OCI-LY1 (cell line): Measurements from ENCODE around the gene HDAC10.

ENCODE experiments used
- H2AFZ ChIP-seq: fragments of 200-600 bp; sonication (generic), shearing (Covaris generic); 2 replicates; pipeline ENCODE4 v1.6.0; 2014; ENCODE audit warnings: antibody characterized with exemption, mild to moderate bottlenecking, low read length
- H3F3A ChIP-seq: fragments of 200-600 bp; sonication (generic), shearing (Covaris generic); 2 replicates; pipeline ENCODE4 v1.6.0; 2014; ENCODE audit warnings: mild to moderate bottlenecking, antibody characterized with exemption, low read length, moderate library complexity; ENCODE audit not compliant: insufficient read depth
- H3K27ac ChIP-seq: fragments of 200-600 bp; sonication (generic); 2 replicates; pipeline ENCODE4 v1.5.1; 2014; ENCODE audit warnings: low read length, mixed run types, mild to moderate bottlenecking, low read depth; ENCODE audit not compliant: poor library complexity, severe bottlenecking
- H3K27me3 ChIP-seq: fragments of 200-600 bp; sonication (generic); 2 replicates; pipeline ENCODE4 v1.6.0; 2014; ENCODE audit warnings: antibody characterized with exemption, mild to moderate bottlenecking, low read length, moderate library complexity; ENCODE audit not compliant: insufficient read depth
- H3K36me3 ChIP-seq: fragments of 200-600 bp; sonication (generic); 2 replicates; pipeline ENCODE4 v1.6.1; 2014; ENCODE audit warnings: mild to moderate bottlenecking, antibody characterized with exemption, low read length, moderate library complexity, mixed read lengths; ENCODE audit not compliant: insufficient read depth
- H3K4me1 ChIP-seq: fragments of 200-600 bp; sonication (generic); 2 replicates; pipeline ENCODE4 v1.5.1; 2014; ENCODE audit warnings: mild to moderate bottlenecking, low read length, moderate library complexity; ENCODE audit not compliant: insufficient read depth, severe bottlenecking
- H3K4me2 ChIP-seq: fragments of 200-600 bp; sonication (generic), shearing (Covaris generic); 2 replicates; pipeline ENCODE4 v1.6.1; 2014; ENCODE audit warnings: low read length
- H3K4me3 ChIP-seq: fragments of 200-600 bp; sonication (generic); 2 replicates; pipeline ENCODE4 v1.5.1; 2014; ENCODE audit warnings: low read length, low read depth, mild to moderate bottlenecking, mixed read lengths; ENCODE audit not compliant: poor library complexity, severe bottlenecking
- H3K79me2 ChIP-seq: fragments of 200-600 bp; shearing (Covaris generic); 2 replicates; pipeline ENCODE4 v1.6.1; 2016; ENCODE audit warnings: mixed run types, low read length, mixed read lengths; ENCODE audit not compliant: insufficient read depth
- H3K9ac ChIP-seq: fragments of 200-600 bp; sonication (generic), shearing (Covaris generic); 2 replicates; pipeline ENCODE4 v1.6.1; 2014; ENCODE audit warnings: mild to moderate bottlenecking, low read length, mixed read lengths
- H3K9me2 ChIP-seq: fragments of 200-600 bp; sonication (generic), shearing (Covaris generic); 2 replicates; pipeline ENCODE4 v1.6.1; 2014; ENCODE audit warnings: low read depth, mild to moderate bottlenecking, low read length, mixed read lengths
- H3K9me3 ChIP-seq: fragments of 200-600 bp; shearing (Covaris generic); 2 replicates; pipeline ENCODE4 v1.6.1; 2014; ENCODE audit warnings: low read length, mixed read lengths
- H4K20me1 ChIP-seq: fragments of 200-600 bp; sonication (generic), shearing (Covaris generic); 2 replicates; pipeline ENCODE4 v1.6.0; 2016; ENCODE audit warnings: mild to moderate bottlenecking, low read length; ENCODE audit not compliant: insufficient read depth
- EZH2 ChIP-seq: fragments of 200-600 bp; sonication (generic), shearing (Covaris generic); IDR thresholded peaks from 2 replicates; pipeline ENCODE4 v1.8.0; 2017; ENCODE audit warnings: borderline replicate concordance, mixed run types, mild to moderate bottlenecking, antibody characterized with exemption, low read length, moderate library complexity, mixed read lengths
- TF ChIP-seq, protein P1 (sequence below): fragments of 200-600 bp; sonication (generic), shearing (Covaris generic); IDR thresholded peaks from 2 replicates; pipeline ENCODE4 v1.5.1; 2017; ENCODE audit warnings: mild to moderate bottlenecking, antibody characterized with exemption, low read length, moderate library complexity, mixed read lengths

HDAC10 gene

DNA sequence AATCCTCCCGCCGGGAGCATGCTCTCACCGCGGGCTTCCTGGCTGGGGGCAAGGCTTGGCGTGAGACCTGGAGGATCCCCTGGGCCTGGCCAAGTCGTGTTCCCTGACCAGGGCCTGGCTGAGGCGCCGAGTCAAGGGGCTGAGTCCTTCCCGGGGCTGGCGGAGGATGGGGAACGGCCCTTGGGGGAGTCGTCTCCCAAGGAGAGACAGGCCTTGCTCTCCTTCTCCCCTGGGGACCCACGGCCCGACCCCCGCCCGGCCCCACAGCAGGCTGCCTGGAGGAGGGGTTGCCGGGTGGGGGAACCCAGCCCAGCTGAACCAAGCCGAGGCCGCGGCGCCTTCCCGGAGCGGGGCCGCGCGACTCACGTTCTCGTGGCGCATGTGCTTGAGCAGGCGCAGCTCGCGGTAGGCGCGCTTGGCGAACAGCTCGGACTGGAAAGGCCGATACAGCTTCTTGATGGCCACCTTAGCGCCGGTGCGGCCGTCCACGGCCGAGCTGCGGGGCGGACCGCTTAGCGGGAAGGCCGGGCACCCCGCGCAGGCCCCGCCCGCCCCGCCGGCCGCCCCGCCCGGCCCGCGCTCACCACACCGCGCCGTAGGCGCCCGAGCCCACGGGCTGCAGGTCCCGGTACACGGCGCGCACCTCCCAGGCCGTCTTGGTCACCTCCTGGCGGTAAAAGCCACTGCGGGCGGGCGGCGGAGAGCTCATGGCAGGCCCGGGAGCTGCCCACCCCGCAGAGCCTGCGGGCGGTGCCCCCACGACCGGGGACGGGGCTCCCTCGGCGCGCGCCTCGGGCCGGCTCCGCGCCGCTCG is 9.9 kb upstream of the HDAC10 start:
- no peaks in the 10 kb centered on the region for H3K27me3 ChIP-seq
- H3K36me3 ChIP-seq, result peaks cover 29% of the 10 kb centered on the region
- no peaks in the 10 kb centered on the region for H3K9me3 ChIP-seq
- H4K20me1 ChIP-seq, result no peaks in the 10 kb centered on the region
- H3K27ac ChIP-seq, result peak overlapping the region; percentile 47
- no peak overlapping the region for H2AFZ ChIP-seq
- H3K79me2 ChIP-seq, result peaks cover 4% of the 10 kb centered on the region; the same call in 1 of the 2 replicates
- H3K9me2 ChIP-seq, result no peaks in the 10 kb centered on the region
- H3K4me3 ChIP-seq, result peak overlapping the region; percentile 88
- no peak for TF ChIP-seq EZH2
- TF ChIP-seq, protein P1, sequence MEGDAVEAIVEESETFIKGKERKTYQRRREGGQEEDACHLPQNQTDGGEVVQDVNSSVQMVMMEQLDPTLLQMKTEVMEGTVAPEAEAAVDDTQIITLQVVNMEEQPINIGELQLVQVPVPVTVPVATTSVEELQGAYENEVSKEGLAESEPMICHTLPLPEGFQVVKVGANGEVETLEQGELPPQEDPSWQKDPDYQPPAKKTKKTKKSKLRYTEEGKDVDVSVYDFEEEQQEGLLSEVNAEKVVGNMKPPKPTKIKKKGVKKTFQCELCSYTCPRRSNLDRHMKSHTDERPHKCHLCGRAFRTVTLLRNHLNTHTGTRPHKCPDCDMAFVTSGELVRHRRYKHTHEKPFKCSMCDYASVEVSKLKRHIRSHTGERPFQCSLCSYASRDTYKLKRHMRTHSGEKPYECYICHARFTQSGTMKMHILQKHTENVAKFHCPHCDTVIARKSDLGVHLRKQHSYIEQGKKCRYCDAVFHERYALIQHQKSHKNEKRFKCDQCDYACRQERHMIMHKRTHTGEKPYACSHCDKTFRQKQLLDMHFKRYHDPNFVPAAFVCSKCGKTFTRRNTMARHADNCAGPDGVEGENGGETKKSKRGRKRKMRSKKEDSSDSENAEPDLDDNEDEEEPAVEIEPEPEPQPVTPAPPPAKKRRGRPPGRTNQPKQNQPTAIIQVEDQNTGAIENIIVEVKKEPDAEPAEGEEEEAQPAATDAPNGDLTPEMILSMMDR, result no peak
- peak overlapping the region; percentile 84 for H3K9ac ChIP-seq
- H3F3A ChIP-seq, result no peaks in the 10 kb centered on the region
- peaks cover 24% of the 10 kb centered on the region for H3K4me1 ChIP-seq
- H3K4me2 ChIP-seq, result peak overlapping the region; percentile 92

DNA sequence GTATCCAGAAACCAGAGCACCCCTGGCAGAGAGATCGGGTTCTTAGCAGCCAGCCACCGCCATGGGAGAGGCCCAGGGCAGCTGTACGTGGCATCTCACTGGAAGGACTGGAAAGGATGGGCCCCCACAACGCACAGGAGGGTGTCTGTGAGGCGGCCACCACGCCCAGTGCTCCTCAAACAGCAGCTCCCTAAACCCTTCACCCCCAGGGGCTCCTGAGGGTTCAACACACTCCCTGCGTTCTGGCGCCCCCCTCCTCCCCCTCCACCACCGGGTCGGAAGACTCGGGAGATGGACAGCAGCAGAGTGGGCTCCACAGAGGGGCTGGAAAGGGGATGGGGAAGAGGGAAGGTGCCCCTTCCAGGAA is 9.4 kb upstream of the HDAC10 start:
- Histone ChIP-seq H2AFZ (no peak overlapping the region), H3K4me2 (peak overlapping the region; percentile 92), H3K9me2 (no peaks in the 10 kb centered on the region), H3K79me2 (peaks cover 4% of the 10 kb centered on the region; the same call in 1 of the 2 replicates), H4K20me1 (no peaks in the 10 kb centered on the region), H3K27ac (peak overlapping the region; percentile 47), H3K9me3 (no peaks in the 10 kb centered on the region), H3K4me3 (peak overlapping the region; percentile 88), H3K27me3 (no peaks in the 10 kb centered on the region), H3F3A (no peaks in the 10 kb centered on the region), H3K36me3 (peaks cover 34% of the 10 kb centered on the region), H3K4me1 (peaks cover 24% of the 10 kb centered on the region), H3K9ac (peak overlapping the region; percentile 84)
- no peak for TF ChIP-seq EZH2
- TF ChIP-seq, protein P1, result no peak

DNA sequence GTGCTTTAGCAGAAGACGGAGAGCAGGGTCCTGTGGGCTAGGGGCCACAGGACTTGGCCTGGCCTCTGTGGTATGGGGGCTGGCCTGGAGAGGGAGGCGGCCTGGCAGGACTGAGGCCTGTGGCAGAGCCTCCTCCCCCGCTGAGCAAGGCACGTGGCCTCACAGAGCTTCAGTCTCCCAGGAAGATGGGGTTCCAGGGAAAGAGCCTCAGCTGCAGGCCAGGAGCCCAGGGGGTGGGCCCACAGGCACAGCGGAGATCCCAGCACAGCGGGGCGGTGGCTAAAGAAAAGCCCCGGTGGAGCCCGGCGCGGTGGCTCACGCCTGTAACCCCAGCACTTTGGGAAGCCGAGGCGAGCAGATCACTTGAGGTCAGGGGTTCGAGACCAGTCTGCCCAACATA is 8.2 kb upstream of the HDAC10 start:
- Histone ChIP-seq H3K27me3 (no peaks in the 10 kb centered on the region), H3K79me2 (peaks cover 4% of the 10 kb centered on the region; the same call in 1 of the 2 replicates), H3K4me2 (no peak overlapping the region; the same call in 1 of the 2 replicates), H2AFZ (no peak overlapping the region), H3K36me3 (peaks cover 43% of the 10 kb centered on the region), H4K20me1 (no peaks in the 10 kb centered on the region), H3K9me3 (no peaks in the 10 kb centered on the region), H3K9ac (no peak overlapping the region), H3K27ac (no peak overlapping the region), H3F3A (no peaks in the 10 kb centered on the region), H3K4me1 (peaks cover 24% of the 10 kb centered on the region), H3K4me3 (no peak overlapping the region), H3K9me2 (no peaks in the 10 kb centered on the region)
- TF ChIP-seq, protein P1, result no peak
- TF ChIP-seq EZH2, result no peak
